NOMO-1 treated with DMSO at 0.1 percent for 48 hours (cell line): ENCODE measurements around the gene ANO7.
A peak's percentile ranks its signal among the peaks of the same experiment; 100 is the strongest.

Source experiments
- DNase-seq: peaks from one replicate; lab custom pipeline; 2025; ENCODE audit not compliant: unreplicated experiment; lab: John Stamatoyannopoulos, UW

The ANO7 gene

GRCh38 chr2:241271706-241272302 is 83.3 kb downstream of the ANO7 start:
- peak; percentile 64 for DNase-seq

GRCh38 chr2:241272303-241273209 is 84.1 kb downstream of the ANO7 start:
- peak; percentile 8 for DNase-seq

GRCh38 chr2:241273210-241274020 is 84.9 kb downstream of the ANO7 start:
- no peak for DNase-seq

- DNase-seq = no peak
Measured at GRCh38 chr2:241274127-241274526, 85.7 kb downstream of the ANO7 start.
